H4 (cell line): ENCODE results near the gene FBL. TPM values are rescaled to one million over a fixed set of nuclear protein-coding genes. Genes with fewer than 3 reads are reported as not detected.

ENCODE experiments used
- DNase-seq: peaks from one replicate; pipeline ENCODE4 v3.0.0-alpha.2; 2015; ENCODE audit warnings: low spot score
- total RNA-seq: library from RNA; depleted of rRNA; stranded (reverse); fragments of >200 nt; shearing (Covaris generic); gene quantifications from 2 replicates; pipeline ENCODE4 v1.2.3, GENCODE V29; 2014; rRNA removed

The FBL gene
- total RNA-seq, 1 experiment from 2014 or later = 256 TPM

DNA sequence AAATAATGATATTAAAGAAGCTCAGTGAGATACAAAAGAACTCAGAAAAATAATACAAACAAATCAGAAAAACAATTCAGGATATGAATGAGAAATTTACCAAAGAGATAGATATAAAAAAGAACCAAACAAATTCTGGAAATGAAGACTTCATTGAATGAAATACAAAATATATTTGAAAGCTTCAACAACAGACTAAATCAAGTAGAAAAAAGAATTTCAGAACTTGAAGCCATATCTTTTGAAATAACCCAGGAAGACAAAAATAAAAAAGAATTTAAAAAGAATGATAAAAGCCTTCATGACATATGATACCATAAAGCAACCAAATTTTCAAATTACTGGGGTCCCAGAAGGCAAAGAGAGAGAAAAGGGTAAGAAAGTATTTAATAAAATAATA, 57.9 kb downstream of the FBL start:
- DNase-seq = no peak

Other genes starting within 250 kb of the FBL start
- not detected in 2 replicates for gene LGALS13, start 243.9 kb downstream of the FBL start, total RNA-seq
- not detected in 2 replicates for gene LGALS16, start 190.5 kb downstream of the FBL start, total RNA-seq
- gene LGALS14, start 141.9 kb downstream of the FBL start, total RNA-seq = not detected in 2 replicates
- gene CLC, start 108.3 kb downstream of the FBL start, total RNA-seq = 0.37 TPM in 1 of 2 replicates, not detected in the other
- gene LEUTX, start 67.5 kb downstream of the FBL start, total RNA-seq = not detected in 2 replicates
- 4.2 and 4.3 TPM in 2 replicates for gene DYRK1B, start 12.2 kb downstream of the FBL start, total RNA-seq
- gene FCGBP, start 88.3 kb upstream of the FBL start, total RNA-seq = 0.64 and 0.99 TPM in 2 replicates
- gene PSMC4, start 124.8 kb upstream of the FBL start, total RNA-seq = 263 and 299 TPM in 2 replicates
- 4.2 and 5.5 TPM in 2 replicates for gene ZNF546, start 150.7 kb upstream of the FBL start, total RNA-seq
- gene ZNF780B, start 209.9 kb upstream of the FBL start, total RNA-seq = 5.9 and 9.8 TPM in 2 replicates
- gene ZNF780A, start 244.6 kb upstream of the FBL start, total RNA-seq = 9.2 and 17.1 TPM in 2 replicates